Neural progenitor cell (in vitro differentiated cells): ENCODE results near the gene ZNF444.

Experiments
- CTCF ChIP-seq: fragments of 200-600 bp; sonication (generic); IDR thresholded peaks from 2 replicates; pipeline ENCODE4 v1.5.1; 2017; ENCODE audit warnings: antibody characterized with exemption, mild to moderate bottlenecking
- EZH2 ChIP-seq: fragments of 200-600 bp; sonication (generic); IDR thresholded peaks from 2 replicates; pipeline ENCODE4 v1.6.1; 2017; ENCODE audit warnings: antibody characterized with exemption, mild to moderate bottlenecking, moderate library complexity
- EZH2phosphoT487 ChIP-seq: fragments of 200-600 bp; sonication (generic); IDR thresholded peaks from 2 replicates; pipeline ENCODE4 v1.6.1; 2017; ENCODE audit warnings: antibody characterized with exemption

- TF ChIP-seq CTCF (no peak), EZH2 (no peak), EZH2phosphoT487 (no peak)
Measured at GRCh38 chr19:56116606-56117005, 24.5 kb upstream of the ZNF444 start.
